ENCODE results near the gene CASP10.
A peak's percentile ranks its signal among the peaks of the same experiment; 100 is the strongest.

CASP10 gene

GRCh38 chr2:201235860-201236811 lies 53.2 kb downstream of the CASP10 start:
- DNase-seq = peak; percentile 59 to 86

- DNase-seq = no peak
These were observed 54.7 kb downstream of the CASP10 start for GRCh38 chr2:201237486-201238123.

DNA sequence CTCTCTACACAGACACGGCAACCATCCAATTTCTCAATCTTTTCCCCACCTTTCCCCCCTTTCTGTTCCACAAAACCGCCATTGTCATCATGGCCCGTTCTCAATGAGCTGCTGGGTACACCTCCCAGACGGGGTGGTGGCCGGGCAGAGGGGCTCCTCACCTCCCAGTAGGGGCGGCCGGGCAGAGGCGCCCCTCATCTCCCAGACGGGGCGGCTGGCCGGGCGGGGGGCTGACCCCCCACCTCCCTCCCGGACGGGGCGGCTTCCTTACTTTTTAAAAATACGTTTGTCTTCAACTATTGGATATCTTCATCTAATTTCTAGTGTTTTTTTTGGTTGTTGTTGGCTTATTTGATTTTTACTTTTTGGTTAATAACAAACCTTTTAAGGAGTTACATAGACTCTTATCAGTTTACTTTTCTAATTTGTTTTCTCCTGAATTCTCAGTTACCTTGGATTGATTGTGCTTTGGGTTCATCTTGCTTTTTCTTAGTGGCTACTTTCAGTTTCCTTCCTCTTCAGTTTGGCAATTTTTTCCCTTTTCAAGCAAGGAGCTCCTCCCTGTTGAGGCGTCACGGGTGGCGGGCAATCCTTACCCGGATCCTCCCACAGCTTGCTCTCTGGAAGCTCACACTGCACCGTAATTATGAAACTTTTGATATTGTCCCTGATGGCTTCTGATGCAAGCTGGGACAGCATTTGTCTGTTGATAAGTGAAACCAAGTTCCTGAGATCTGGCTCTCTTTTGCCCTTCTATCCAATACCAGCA lies 56.4 kb downstream of the CASP10 start:
- peak; percentile 45 to 64 for DNase-seq

DNA sequence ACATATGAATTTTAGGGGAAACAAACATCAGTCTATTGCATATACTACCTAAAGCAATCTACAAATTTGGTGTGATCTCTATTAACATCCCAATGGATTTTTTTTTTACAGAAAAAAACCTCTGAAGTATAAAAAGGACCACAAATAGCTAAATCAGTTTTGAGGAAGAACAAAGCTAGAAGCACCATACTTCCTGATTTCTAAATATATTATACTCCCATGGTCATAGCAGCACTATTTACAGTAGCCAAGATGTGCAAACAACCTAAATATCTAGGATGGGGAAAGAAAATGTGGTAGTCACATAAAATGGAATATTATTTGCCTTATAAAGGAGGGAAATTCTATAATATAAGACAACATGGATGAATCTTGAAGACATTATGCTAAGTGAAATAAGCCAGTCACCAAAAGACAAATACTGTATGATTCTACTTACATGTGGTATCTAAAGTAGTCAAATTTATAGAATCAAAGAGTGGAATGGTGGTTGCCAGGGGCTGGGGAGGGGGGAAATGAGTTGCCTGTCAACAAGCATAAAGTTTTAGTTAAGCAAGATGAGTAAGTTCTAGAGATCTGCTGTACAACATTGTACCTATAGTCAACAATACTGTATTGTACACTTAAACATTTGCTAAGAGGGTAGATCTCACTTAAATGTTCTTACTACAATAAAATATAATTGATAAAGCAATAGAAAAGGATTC lies 59.8 kb downstream of the CASP10 start:
- DNase-seq = no peak

- DNase-seq = no peak
These were observed 61.9 kb downstream of the CASP10 start for GRCh38 chr2:201244829-201245228.

DNA sequence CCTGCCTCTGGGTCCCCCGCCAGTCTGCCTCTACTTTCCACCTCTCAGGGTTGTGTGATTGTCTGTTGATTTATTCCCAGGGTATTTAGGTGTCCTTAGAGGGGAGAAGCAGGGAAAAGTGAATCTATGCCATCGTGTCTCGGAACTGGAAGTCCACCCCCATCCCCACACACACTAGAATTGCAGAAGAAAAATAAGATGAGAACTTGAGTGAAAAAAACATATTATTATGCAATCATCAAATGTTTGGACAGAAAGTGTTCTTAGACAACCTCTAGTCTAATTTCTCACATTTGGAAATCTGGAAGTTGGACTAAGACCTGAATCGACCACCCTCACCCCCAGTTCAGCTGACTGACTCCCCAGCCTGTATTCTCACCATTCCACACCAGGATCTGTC lies 63.3 kb downstream of the CASP10 start:
- no peak for DNase-seq

DNA sequence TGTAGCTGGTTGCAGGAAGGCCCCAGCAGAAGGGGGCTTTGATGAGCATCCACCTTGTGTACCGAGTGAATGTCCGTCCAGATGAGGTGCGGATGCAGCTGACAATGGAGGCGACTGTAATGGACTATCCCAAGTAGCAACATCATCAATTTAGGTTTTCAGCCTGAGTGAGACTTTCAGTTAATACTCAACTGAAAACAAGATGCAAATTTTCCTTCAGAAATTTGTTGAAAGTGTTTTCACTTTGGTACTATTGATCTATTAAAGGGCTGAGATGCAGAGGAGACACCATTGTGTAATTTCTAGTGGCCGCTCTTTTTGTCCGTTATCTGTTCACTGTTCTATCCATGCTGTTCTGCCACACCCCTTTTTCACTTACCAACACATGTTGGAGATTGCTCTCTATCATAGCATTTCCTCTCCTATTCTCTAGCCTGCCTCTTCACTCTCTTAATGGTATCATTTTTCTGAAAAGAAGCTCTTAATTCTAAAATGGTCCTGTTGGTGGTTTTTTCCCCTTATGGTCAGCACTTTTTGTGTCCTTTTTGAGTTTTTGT lies 65.4 kb downstream of the CASP10 start:
- DNase-seq = no peak

DNA sequence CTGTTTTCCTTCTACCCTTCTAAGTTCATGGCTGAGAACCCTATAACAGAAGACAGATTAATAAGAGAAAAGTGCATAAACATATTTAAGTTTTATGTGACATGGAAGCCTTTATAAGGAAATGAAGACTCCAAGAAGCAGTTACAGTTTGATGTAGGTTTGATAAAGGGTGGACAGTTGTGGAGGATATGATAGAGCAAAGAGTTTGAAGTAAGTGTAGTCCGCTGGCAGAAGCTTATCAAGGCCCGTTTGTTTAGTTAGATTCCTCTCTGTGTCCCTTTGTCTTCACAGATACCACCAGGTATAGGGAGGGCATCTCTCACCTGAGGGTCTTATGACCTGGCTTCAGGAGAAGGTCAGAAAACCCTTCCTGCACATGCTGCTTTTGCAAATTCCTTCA lies 66.9 kb downstream of the CASP10 start:
- DNase-seq = no peak

DNA sequence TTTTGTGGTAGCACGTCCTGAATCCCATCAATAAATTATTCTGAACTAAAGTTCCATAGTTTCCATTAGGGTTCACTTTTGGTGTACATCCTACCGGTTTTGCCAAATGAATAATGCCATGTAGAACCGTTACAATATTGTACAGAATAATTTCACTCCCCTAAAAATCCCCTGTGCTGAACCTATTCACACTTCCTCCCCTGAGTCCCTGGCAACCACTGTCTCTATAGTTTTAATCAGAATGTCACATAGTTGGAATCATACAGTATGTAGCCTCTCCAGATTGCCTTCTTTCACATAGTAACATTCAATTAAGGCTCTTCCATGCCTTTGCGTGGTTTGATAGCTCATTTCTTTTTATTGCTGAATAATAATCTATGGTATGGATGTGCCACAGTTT lies 67.8 kb downstream of the CASP10 start:
- no peak for DNase-seq

- DNase-seq = peak in 1 of 2 donors; percentile 51
These were observed 71.3 kb downstream of the CASP10 start for GRCh38 chr2:201254081-201254730.

- DNase-seq = no peak
These were observed 72.6 kb downstream of the CASP10 start for GRCh38 chr2:201255408-201256033.

DNA sequence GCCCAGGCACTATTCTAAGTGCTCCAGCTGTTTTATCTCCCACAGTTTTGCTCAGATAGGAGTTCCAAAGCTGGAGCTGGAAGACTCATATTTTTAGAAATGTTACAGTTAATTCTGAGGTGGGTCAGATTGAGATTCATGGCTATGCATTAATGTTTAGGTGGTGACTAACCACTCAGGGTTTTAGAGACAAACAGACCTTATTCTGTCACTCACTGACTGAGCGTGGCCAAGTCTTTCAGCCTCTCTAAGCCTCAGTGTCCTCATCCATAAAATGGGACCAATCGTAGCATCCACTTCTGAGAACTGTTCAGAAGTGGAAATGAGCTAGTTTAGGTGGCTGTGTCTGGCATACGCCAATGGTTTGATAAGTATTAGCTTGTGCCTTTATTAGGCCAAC lies 73.1 kb downstream of the CASP10 start:
- no peak for DNase-seq

- DNase-seq = peak; percentile 65 to 72
These were observed 74.5 kb downstream of the CASP10 start for GRCh38 chr2:201257381-201257955.

GRCh38 chr2:201257956-201258665 lies 75.2 kb downstream of the CASP10 start:
- DNase-seq = peak; percentile 95 to 96

DNA sequence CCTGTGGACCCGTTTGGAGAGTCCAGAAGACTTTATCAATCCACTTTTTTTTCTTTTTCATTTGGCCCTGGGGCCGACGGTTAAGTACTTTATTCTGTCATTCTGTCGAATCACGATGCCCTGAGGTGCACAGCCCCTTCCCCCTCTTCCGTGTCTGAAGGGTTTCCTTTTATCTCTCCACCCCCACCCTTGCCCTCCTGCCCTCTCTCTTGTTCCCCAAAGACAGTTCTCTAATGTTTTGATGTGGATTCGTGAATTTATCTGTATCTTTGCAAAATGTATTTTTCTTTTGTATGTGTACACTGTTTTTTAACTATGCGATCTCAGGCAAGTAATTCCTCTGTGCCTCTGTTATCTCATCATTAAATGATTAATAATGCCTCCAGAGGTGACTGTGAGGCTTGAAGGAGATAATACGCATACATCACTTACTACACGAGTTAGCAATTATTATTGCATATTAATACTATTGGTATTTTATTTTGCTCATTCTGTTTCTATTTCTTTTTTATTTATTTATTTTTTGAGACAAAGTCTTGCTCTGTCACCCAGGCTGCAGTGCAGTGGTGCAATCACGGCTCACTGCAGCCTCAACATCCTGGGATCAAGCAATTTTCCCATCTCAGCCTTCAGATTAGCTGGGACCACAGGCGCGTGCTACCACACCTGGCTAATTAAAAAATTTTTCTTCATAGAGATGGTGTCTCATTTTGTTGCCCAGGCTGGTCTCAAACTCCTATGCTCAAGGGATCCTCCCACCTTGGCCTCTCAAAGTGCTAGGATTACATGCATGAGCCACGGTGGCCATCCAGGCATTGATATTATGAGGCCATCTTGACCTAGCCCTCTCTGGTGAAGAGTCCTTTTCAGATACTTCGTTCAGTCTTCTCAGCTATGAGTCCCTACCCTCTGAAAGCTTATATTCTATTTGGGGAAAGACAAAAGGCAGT lies 76.0 kb downstream of the CASP10 start:
- DNase-seq = no peak

DNA sequence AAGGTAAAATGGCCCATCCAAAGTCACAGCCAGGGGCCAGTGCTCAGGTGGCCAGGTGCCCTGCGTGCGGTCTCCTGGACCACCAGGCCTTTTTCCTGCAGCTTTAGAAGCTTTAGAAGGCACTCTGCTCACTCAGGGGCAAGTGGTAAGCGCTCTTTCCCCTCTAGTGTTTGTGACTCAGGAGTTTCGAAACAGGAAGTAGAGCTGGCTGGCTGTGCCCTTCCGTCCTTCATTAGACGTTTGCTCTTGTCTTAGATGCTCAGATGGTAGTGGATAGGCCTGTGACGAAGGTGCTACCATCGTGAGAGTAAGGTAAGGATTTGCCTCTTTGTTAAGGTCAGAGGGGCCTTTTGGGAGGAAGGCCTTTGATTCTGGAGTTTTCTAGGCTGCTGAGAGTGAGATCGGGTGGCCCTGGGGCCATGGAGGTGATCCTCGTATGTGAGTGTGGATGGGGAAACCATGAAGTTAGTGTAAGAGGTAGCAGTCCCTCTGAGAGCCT lies 77.4 kb downstream of the CASP10 start, which contains the start of gene CASP8:
TSS of gene CASP8 (plus strand) at position 235 of the 499 bp plus-strand sequence. CDS start 5,951 bp downstream, outside the sequence.
- DNase-seq = peak; percentile 81 to 85

DNA sequence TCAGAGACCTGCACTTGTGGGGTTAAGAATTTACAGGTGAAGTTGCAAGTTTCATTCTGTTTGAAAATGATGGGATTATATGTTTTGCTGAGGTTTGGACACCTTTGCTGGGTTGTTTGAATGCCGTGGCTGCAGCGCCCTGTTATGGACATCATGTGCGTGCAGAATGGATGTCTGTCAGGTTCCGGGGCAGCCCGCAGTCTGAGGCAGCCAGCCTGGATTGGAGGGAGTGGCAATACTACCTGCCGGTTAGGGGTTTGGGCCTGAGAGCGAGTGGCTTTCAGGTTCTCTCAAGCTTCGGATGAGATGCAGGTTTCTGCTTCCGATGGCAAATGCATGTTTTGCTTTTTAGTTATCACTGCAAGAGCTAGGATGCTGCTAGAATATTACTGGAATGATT lies 78.5 kb downstream of the CASP10 start:
- peak; percentile 62 to 72 for DNase-seq

GRCh38 chr2:201261906-201262305 lies 79.0 kb downstream of the CASP10 start:
- peak in 1 of 2 donors; percentile 39 for DNase-seq

DNA sequence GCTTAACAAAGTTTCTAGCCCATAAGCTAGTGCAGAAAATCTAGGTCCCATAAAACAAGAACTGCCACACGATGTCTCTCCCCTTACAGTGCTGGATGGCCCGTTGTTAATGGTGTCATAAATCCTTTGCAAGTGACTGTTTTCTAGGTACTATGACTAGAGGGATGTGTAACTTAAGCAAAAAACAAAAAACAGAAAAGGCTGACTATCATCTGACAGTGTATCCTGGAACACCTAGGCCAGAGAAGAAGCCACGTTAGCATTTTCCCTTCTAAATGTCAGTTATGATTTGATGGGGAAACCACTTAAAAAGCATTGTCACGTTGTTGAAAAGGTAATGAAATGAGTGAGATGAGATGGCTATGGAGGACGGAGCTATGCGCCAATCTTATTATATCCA lies 79.8 kb downstream of the CASP10 start:
- peak; percentile 27 to 43 for DNase-seq

All from CD4-positive, alpha-beta T cell treated with Interferon alpha-2 for 1 hour (primary cell).